GM18517 (cell line): Measurements from ENCODE around the gene FOXD3.
"Not testable (repeated sequence)": the region's sequence is repeated elsewhere in the genome, so short reads cannot be mapped to it uniquely, and the experiment has no call there.

Source experiments
- ATAC-seq: cut with Tn5 transposase; IDR thresholded peaks from one replicate; pipeline ENCODE4 v1.9.1; 2021; ENCODE audit warnings: mild to moderate bottlenecking, moderate library complexity; ENCODE audit not compliant: unreplicated experiment

Gene FOXD3

DNA sequence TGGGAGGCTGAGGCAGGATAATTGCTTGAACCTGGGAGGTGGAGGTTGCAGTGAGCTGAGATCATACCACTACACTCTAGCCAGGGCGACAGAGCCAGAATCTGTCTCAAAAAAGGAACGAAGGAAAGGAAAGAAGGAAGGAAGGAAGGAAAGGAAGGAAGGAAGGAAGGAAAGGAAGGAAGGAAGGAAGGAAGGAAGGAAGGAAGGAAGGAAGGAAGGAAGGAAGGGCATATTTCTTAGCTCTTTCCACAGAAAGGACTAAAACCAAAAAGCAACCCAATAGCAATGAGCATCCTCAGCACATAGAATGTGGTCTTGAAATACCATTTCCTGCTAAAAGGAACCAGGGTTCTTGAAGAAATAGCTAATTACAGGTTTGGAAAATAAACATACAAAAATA is 33.9 kb downstream of the FOXD3 start:
- ATAC-seq: not testable (repeated sequence)

DNA sequence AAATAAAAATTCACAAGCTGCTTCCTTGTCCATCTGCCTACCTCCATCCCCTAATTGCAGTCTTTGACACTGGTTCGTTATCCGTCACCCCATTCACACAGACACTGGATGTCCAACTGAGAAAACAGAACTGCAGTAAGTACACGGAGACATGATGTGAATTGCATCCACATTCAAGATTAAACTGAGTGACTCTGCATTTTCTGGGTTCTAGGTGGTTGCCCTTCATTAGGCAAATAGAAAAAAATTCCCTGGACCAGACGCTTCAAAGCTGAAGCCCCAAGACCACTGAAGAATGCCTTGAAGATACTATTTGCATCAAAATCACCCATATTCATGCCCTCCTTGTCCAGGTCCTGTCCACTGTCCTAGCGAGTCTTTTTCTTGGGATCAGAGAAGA is 37.2 kb downstream of the FOXD3 start:
- ATAC-seq: no peak

DNA sequence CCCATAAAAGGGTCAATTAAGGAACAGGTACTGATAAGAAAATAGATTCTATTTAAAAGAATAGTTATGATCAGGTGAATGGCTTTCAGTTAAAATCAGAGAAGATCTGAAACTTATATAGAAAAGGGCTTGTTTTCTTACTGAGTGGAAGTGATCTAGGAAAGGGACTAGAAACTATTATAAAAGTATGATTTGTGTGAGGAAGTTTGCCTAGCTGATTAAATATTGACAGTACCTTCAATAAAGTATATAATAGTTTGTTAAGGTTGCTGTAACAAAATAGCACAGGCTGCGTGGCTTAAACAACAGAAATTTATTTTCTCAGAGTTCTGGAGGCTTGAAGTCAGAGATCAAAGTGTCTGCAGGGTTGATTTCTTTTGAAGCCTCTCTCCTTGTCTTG is 39.7 kb downstream of the FOXD3 start:
- no peak for ATAC-seq

DNA sequence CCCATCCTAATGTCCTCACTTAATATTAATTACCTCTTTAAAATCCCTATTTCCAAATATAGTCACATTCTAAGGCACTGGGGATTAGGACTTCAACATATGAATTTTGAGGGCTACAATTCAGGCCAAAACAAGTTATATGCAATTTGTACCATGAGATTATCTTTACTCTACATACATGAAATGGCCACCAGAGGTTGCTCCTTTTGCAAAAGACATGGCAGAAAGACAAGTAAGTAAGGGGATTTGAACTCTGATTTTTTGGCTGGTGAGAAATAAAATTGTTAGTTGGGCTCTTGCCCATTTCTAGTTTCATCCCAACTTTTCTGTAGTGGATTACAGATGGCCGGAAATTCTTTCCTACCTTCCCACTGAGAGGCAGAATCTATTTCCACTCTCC is 40.2 kb downstream of the FOXD3 start:
- no peak for ATAC-seq

DNA sequence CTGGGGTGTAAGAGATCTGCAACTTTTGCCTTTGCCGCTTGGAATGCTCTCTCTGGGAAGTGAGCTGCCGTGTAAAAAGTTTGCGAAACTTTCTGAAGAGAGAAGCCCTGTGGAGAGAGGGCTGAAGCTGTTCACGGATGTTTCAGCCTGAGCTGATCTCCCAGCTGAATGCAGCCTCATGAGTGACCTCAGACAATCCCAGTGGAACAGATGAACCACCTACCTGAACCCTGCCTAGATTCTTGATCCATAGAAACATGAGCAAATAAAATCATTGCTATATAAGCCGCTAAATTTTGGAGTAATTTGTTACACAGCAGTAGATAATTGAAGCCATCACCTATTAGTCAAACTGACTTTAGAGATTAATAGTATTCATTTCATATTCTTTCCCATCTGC is 40.6 kb downstream of the FOXD3 start:
- no peak for ATAC-seq

DNA sequence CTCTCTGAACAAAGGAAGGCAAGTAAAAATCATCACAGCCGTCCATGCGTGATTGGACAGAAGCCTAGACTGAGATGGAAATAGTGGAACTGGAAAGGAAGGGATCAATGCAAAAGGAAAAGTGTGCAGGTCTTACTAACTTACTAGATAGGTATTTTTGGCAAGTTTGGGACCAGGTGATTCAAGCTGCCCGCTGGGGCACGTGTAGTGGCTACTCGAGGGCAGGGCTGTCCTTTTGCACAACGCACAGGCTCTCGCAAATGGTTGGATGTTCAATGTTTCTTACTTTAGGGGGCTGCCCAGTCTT is 44.5 kb downstream of the FOXD3 start:
- ATAC-seq: no peak

DNA sequence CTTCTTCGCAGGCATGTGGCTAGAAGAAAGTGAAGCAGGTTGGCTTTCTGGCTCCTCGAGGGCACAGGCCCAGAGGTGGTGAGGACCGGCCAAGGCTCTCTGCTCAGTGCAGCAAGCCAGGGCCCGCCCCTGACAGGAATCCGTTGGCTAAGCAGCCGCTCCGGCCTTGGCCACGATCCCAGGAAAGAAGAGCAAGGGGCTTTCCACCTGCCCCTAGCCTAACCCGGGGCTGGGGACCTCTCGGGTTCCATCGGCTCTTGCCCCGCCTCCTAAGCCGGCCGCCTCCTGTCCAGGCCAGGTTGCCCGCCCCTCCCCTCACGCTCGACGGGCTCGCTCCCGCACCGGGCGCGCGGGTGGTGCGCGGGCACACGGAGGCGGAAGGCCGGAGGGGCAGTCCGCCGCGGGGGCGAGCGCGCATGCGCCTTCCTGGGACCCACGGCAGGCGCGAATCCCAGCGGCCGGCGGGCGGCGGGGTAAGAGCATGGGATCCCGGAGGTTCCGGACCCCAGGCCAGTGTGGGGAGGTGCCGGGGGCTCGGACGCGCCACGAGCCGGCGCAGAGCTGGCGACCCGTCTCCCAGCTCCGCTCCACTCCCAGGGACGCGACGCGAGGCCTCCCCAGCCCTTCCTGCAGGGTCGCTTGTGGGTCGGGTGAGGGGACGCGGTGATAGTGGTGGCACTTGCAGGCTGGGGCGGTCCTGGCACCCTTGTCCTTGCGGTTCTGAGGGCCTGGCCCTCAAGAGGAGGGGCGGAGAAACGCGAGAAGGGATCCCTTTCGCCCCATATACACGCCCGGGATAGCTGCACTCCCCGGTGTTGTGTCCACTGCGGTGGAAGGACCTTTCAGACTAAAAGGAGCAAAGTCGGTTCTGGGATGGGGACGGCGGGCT is 45.1 kb downstream of the FOXD3 start, which contains the start of gene ALG6:
Gene ALG6 (plus strand): TSS at position 413 of the 889 bp plus-strand sequence. CDS start 3,351 bp downstream, outside the sequence.
- peak; percentile 88 for ATAC-seq

DNA sequence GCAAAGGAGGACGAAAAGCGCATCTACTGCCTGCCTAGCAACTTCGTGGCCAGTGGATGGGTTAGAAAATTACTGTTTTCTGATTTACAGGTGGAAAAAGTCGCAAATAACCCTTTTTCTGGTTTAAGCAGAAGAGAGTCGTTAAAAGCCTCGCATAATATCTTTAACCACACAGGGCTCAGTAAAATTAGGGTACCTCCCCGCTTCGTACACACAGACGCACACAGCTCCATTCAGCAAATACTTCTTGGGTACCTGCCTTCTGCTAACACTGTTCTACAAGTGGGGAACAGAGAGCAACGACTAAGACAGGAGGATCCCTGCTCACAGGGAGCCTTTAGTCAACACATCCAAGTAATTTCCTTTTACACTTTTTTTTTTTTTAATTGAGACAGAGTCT is 45.8 kb downstream of the FOXD3 start:
- peak; percentile 19 for ATAC-seq
